H1 (cell line): ENCODE measurements around the gene CBLB. TPM values are rescaled to one million over a fixed set of nuclear protein-coding genes. Genes with fewer than 3 reads are reported as not detected.

Experiments
- JUN ChIP-seq: IDR thresholded peaks from 2 replicates; pipeline ENCODE4 v1.6.1; 2011; ENCODE audit warnings: low read depth, mild to moderate bottlenecking, improper control_type of control experiment, low read length
- KDM1A ChIP-seq: fragments of 200-600, 300-600 bp; sonication (generic); IDR thresholded peaks from 2 replicates; pipeline ENCODE4 v1.7.1; 2016; ENCODE audit warnings: mild to moderate bottlenecking, low read length, borderline replicate concordance
- MAFK ChIP-seq: IDR thresholded peaks from 2 replicates; pipeline ENCODE4 v1.6.1; 2012; ENCODE audit warnings: low read depth, mild to moderate bottlenecking, improper control_type of control experiment, low read length
- SIRT6 ChIP-seq: IDR thresholded peaks from one replicate; pipeline ENCODE4 v1.7.1; 2012; ENCODE audit warnings: low read length, inconsistent platforms
- SIX5 ChIP-seq: IDR thresholded peaks from 2 replicates; pipeline ENCODE4 v1.6.1; 2011; ENCODE audit warnings: mild to moderate bottlenecking, low read depth, low read length
- SP2 ChIP-seq: IDR thresholded peaks from 2 replicates; pipeline ENCODE4 v1.6.1; 2012; ENCODE audit warnings: mild to moderate bottlenecking, low read length, inconsistent platforms
- SRF ChIP-seq: IDR thresholded peaks from 2 replicates; pipeline ENCODE4 v1.6.1; 2011; ENCODE audit warnings: mild to moderate bottlenecking, low read depth, low read length, moderate library complexity
- TBP ChIP-seq: IDR thresholded peaks from 2 replicates; pipeline ENCODE4 v1.6.1; 2011; ENCODE audit warnings: low read depth, low read length, improper control_type of control experiment
- YY1 ChIP-seq: IDR thresholded peaks from 2 replicates; pipeline ENCODE4 v1.6.1; 2011; ENCODE audit warnings: low read depth, mild to moderate bottlenecking, low read length
- polyA plus RNA-seq, 7 experiments: library from polyadenylated mRNA; depleted of rRNA in 3 of 7; stranded (reverse) in 5 of 7; unstranded in 2 of 7; fragments of >200 nt in 5 of 7; fragments of 200-250 nt in 2 of 7; gene quantifications; 1 replicate in 5 of 7; 2 replicates in 1 of 7; 4 replicates in 1 of 7; pipeline versions ENCODE4 v1.2.1 to v1.2.3, GENCODE V29; 2011 to 2013; ENCODE audit warnings: missing spikeins in 2 of 7, mixed read lengths in 2 of 7
- total RNA-seq: library from RNA; stranded (reverse); fragmentation: NEBNext Ultra II Directional; extraction: Animal tissue kit (Norgen Biotek cat#: 25700); gene quantifications from 2 replicates; pipeline ENCODE4 v1.2.1, GENCODE V29; 2021
- TF ChIP-seq, protein P1 (sequence below): fragments of 300-600 bp; sonication (generic); IDR thresholded peaks from 2 replicates; pipeline ENCODE4 v1.7.1; 2012; ENCODE audit warnings: low read length, moderate library complexity, mild to moderate bottlenecking, inconsistent platforms; ENCODE audit not compliant: insufficient replicate concordance
- TF ChIP-seq, protein P2 (sequence below): IDR thresholded peaks from 2 replicates; pipeline ENCODE4 v1.6.1; 2012; ENCODE audit warnings: low read length, inconsistent platforms

Gene CBLB
- total and polyA plus RNA-seq, 2 of the 8 experiments (the other 6 are each of a cell fraction or from before 2014, with no cell fraction given) = 14.5 to 26.0 TPM

DNA sequence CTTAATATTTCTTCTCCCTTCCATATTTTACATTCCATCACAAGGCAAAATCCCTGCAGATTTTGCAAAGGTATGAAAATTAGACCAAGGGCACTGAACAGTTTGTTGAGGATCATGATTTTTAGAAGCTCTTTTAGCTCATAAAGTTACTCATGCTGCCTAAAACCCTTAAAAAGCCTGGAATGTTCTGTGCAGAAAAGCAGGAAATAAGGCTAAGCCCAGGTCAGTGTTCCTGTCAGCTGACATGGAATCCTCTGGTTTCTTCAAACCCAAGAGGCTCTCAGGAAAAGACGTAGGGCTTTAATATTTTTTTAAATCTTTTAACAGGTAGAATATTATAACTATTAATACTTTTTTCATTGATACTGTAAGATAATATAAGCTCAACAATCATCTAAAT is 8.2 kb downstream of the CBLB start (continued):
- TF ChIP-seq, protein P1, sequence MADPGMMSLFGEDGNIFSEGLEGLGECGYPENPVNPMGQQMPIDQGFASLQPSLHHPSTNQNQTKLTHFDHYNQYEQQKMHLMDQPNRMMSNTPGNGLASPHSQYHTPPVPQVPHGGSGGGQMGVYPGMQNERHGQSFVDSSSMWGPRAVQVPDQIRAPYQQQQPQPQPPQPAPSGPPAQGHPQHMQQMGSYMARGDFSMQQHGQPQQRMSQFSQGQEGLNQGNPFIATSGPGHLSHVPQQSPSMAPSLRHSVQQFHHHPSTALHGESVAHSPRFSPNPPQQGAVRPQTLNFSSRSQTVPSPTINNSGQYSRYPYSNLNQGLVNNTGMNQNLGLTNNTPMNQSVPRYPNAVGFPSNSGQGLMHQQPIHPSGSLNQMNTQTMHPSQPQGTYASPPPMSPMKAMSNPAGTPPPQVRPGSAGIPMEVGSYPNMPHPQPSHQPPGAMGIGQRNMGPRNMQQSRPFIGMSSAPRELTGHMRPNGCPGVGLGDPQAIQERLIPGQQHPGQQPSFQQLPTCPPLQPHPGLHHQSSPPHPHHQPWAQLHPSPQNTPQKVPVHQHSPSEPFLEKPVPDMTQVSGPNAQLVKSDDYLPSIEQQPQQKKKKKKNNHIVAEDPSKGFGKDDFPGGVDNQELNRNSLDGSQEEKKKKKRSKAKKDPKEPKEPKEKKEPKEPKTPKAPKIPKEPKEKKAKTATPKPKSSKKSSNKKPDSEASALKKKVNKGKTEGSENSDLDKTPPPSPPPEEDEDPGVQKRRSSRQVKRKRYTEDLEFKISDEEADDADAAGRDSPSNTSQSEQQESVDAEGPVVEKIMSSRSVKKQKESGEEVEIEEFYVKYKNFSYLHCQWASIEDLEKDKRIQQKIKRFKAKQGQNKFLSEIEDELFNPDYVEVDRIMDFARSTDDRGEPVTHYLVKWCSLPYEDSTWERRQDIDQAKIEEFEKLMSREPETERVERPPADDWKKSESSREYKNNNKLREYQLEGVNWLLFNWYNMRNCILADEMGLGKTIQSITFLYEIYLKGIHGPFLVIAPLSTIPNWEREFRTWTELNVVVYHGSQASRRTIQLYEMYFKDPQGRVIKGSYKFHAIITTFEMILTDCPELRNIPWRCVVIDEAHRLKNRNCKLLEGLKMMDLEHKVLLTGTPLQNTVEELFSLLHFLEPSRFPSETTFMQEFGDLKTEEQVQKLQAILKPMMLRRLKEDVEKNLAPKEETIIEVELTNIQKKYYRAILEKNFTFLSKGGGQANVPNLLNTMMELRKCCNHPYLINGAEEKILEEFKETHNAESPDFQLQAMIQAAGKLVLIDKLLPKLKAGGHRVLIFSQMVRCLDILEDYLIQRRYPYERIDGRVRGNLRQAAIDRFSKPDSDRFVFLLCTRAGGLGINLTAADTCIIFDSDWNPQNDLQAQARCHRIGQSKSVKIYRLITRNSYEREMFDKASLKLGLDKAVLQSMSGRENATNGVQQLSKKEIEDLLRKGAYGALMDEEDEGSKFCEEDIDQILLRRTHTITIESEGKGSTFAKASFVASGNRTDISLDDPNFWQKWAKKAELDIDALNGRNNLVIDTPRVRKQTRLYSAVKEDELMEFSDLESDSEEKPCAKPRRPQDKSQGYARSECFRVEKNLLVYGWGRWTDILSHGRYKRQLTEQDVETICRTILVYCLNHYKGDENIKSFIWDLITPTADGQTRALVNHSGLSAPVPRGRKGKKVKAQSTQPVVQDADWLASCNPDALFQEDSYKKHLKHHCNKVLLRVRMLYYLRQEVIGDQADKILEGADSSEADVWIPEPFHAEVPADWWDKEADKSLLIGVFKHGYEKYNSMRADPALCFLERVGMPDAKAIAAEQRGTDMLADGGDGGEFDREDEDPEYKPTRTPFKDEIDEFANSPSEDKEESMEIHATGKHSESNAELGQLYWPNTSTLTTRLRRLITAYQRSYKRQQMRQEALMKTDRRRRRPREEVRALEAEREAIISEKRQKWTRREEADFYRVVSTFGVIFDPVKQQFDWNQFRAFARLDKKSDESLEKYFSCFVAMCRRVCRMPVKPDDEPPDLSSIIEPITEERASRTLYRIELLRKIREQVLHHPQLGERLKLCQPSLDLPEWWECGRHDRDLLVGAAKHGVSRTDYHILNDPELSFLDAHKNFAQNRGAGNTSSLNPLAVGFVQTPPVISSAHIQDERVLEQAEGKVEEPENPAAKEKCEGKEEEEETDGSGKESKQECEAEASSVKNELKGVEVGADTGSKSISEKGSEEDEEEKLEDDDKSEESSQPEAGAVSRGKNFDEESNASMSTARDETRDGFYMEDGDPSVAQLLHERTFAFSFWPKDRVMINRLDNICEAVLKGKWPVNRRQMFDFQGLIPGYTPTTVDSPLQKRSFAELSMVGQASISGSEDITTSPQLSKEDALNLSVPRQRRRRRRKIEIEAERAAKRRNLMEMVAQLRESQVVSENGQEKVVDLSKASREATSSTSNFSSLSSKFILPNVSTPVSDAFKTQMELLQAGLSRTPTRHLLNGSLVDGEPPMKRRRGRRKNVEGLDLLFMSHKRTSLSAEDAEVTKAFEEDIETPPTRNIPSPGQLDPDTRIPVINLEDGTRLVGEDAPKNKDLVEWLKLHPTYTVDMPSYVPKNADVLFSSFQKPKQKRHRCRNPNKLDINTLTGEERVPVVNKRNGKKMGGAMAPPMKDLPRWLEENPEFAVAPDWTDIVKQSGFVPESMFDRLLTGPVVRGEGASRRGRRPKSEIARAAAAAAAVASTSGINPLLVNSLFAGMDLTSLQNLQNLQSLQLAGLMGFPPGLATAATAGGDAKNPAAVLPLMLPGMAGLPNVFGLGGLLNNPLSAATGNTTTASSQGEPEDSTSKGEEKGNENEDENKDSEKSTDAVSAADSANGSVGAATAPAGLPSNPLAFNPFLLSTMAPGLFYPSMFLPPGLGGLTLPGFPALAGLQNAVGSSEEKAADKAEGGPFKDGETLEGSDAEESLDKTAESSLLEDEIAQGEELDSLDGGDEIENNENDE = no peak
- TF ChIP-seq MAFK (no peak), KDM1A (no peak), SIX5 (no peak), SP2 (no peak), SRF (no peak), YY1 (no peak), JUN (no peak), SIRT6 (no peak), TBP (no peak)
- TF ChIP-seq, protein P2, sequence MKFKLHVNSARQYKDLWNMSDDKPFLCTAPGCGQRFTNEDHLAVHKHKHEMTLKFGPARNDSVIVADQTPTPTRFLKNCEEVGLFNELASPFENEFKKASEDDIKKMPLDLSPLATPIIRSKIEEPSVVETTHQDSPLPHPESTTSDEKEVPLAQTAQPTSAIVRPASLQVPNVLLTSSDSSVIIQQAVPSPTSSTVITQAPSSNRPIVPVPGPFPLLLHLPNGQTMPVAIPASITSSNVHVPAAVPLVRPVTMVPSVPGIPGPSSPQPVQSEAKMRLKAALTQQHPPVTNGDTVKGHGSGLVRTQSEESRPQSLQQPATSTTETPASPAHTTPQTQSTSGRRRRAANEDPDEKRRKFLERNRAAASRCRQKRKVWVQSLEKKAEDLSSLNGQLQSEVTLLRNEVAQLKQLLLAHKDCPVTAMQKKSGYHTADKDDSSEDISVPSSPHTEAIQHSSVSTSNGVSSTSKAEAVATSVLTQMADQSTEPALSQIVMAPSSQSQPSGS = no peak
